Mesenteric fat pad (tissue), 1 donor: Measurements from ENCODE around the gene ADAM11. TPM values are rescaled to one million over a fixed set of nuclear protein-coding genes. Genes with fewer than 3 reads are reported as not detected.
A peak's percentile ranks its signal among the peaks of the same experiment; 100 is the strongest.

ENCODE experiments used
- DNase-seq: peaks from one replicate; pipeline ENCODE4 v3.0.0-alpha.2; 2020; ENCODE audit warnings: low spot score
- total RNA-seq: library from RNA; stranded (reverse); fragmentation: NEBNext Ultra II Directional; extraction: Animal tissue kit (Norgen Biotek cat#: 25700); gene quantifications from one replicate; pipeline ENCODE4 v1.2.1, GENCODE V29; 2021
- donor health status: DM: yes; HTN: yes; CAD: no.

ADAM11 gene
- total RNA-seq, 1 donor from 2014 or later, result 0.67 TPM

DNA sequence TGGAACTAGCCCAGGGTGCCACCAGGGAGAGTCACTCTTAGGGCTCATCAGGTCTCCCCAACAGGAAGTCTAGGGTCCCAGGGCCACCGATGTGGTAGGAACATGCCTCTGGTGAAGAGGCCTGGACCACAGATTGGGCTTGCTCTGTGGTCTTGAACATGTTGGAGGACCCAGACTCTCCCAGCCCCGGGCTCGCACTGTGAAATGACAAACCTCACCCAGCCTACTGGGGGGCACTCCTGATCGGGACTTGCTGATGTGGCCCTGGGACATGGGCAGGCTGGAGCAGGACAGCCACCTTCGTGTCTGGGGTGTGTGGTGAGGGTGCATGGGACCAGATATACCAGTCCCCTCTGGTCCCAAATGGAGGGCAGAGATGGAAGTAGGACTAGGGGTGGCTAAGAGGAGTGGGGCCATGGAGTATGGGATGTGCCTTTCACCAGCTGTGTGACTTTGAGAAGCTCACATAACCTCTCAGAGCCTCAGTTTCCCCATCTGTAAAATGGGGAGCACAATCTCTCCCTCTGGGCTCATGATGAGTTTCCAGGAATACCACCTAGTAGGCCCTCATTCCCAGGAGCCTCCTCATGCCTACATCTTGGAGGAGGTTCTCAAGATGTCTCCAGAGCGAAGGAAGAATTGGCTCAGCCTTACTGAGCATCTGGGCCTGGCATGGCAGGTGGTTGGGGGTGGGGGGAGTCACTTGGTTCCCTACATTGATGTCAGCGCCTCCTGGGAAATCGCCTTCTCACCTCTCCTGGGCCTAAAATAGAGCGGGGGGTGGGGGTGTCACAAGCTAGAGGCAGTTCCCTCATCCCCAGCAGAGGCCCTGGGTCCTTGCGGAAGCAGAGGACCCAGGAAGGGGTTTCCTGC is 1.5 kb upstream of the ADAM11 start:
- peak; percentile 59 for DNase-seq

DNA sequence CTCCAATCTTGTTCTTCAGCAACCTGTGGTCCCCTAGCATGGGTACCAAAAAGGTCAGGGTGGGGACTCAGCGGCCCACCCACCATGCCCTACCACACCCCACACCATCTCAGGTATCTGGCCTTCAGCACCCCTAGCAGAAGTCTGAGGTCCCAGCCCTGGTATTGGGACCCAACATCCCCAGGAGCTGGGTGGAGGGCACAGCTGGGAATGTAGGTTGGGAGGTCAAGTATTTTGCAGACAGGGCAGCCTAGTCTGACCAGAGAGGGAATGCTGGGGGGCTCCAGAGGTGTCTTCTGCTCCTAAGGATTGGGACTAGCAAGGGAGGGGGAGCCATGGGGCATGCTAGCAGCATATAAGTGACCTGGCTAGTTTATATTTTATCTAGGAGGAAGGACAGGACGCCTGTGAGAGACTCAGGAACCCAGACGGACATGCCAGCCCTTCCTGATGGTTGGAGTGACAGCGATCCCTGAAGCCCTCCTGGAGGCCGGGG is 822 bp upstream of the ADAM11 start:
- no peak for DNase-seq

- peak; percentile 82 for DNase-seq
Measured at GRCh38 chr17:44759086-44759915, 513 bp downstream of the ADAM11 start.

GRCh38 chr17:44759916-44760243 is 1.1 kb downstream of the ADAM11 start:
- DNase-seq, result no peak

DNA sequence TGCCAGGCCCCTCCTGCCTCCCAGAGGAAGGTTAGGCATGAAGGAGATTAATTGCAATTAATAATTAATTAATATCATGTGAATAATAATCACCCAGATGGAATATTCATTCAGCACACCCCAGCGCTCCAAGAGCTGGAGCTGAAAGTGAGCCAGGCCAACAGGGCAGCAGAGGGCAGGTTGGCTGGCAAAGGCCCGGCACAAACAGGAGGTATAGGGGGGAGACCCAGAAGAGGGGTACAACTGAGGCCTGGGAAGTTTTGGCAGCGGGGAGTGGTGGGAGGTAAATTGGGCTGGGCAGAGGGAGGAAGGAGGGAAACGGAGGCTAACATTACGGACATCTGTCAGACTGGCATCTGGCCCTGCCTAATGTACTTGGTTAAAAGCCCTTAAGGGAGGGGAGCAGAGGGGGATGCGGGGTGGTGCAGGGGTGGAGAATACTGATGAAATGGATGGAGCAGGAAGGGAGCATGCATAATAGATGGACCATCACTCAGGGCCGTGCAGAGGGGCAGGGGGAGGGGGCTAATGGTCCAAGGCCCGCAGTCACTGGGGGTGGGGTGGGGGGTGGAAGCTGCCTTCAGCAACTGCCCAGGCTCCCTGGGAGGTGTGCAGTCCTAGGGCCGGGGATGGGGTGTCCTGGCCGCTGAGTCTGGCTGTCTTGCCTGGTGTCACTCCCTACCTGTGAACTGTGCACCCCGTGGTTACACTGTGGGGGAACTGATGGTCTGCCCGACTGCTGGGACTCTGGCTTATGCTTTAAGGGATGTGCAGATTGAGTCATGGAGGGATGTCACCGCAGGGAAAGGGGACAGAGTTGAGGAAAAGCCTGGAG is 1.9 kb downstream of the ADAM11 start:
- DNase-seq, result no peak

GRCh38 chr17:44761932-44762810 is 3.4 kb downstream of the ADAM11 start:
- DNase-seq, result no peak

- DNase-seq, result no peak
Measured at GRCh38 chr17:44763170-44763569, 4.4 kb downstream of the ADAM11 start.

- no peak for DNase-seq
Measured at GRCh38 chr17:44765965-44766364, 7.2 kb downstream of the ADAM11 start.

DNA sequence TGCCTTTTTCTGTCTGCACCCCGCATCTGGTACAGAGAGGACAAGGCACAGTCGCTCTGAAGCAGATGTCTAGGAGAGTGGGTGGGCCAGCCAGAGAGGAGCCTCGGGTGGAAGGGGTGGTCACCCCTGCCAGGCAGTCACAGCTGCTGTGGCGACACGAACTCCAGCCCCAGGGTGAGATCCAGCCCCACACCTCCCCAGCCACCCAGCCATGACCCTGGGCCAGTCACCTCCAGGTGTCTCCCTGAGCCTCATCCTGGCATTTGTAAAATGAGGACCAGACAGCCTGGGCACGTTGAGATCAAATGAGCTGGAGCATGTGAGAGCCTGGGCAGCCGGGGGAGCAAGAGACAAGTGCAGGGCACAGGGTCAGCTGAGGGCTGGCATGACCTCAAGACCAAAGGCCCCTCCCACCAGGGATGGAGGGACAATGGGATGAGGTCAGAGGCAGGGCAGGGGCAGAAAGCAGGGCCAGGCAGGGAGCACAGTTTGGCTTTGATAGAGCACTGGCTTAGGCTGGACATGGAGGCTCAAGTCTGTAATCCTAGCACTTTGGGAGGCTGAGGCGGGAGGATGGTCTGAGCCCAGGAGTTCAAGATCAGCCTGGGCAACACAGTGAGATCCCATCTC is 7.7 kb downstream of the ADAM11 start:
- DNase-seq, result no peak

- DNase-seq, result no peak
Measured at GRCh38 chr17:44767493-44767892, 8.7 kb downstream of the ADAM11 start.

GRCh38 chr17:44768505-44769142 is 9.8 kb downstream of the ADAM11 start:
- DNase-seq, result no peak

- no peak for DNase-seq
Measured at GRCh38 chr17:44769230-44769629, 10.4 kb downstream of the ADAM11 start.

DNA sequence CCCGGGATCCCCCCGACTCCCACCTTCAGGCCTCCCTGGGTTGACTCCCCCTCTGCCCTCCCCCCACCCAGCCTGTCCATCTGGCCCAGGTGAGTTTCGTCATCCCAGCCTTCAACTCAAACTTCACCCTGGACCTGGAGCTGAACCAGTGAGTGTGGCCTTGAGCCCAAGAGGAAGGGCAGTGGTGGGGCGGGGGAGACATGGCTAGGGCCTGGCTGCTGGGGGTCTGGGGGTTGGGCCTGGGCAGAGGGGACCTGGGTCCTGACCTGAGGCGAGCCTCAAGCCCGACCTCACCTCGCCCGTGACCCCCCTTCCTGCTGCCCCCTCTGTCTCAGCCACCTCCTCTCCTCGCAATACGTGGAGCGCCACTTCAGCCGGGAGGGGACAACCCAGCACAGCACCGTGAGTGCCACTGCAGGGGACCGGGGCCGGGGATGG is 10.9 kb downstream of the ADAM11 start:
- no peak for DNase-seq

DNA sequence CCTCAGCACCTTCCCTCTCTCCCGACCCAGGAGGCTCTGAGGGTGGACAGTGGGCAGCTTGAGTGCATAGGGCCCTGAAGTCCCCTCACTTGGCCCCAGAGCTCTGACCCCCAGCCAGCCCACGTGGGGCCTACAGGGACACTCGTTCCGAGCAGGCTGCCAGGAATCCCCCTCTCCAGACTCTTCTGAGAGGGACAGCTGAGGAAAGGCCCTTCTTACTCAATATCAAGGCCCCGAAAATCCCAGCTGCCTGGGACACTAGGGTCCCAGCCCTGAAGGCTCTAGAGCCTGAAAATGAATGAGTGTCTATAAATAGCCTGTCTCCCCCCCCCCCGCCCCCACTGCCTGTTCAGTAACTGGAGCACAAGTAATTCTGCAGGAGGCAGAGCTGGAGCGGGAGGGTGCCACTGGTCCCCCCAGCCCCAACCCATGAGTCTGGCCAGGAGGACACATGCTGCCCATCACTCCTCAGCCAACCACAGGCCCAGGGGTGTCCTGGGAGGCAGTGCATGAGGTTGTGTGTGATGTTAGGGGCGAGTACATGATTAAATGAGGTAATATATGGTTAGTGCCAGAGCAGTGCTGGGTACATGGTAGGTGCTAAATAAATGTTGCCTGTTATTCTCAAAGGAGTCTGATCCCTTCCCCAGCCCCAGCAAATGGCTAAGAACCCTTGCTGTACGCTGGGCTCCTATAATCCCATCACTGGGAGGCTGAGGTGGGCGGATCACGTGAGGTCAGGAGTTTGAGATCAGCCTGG is 11.6 kb downstream of the ADAM11 start:
- DNase-seq, result no peak

GRCh38 chr17:44772308-44773045 is 13.7 kb downstream of the ADAM11 start:
- DNase-seq, result no peak

- DNase-seq, result no peak
Measured at GRCh38 chr17:44773140-44773539, 14.4 kb downstream of the ADAM11 start.

DNA sequence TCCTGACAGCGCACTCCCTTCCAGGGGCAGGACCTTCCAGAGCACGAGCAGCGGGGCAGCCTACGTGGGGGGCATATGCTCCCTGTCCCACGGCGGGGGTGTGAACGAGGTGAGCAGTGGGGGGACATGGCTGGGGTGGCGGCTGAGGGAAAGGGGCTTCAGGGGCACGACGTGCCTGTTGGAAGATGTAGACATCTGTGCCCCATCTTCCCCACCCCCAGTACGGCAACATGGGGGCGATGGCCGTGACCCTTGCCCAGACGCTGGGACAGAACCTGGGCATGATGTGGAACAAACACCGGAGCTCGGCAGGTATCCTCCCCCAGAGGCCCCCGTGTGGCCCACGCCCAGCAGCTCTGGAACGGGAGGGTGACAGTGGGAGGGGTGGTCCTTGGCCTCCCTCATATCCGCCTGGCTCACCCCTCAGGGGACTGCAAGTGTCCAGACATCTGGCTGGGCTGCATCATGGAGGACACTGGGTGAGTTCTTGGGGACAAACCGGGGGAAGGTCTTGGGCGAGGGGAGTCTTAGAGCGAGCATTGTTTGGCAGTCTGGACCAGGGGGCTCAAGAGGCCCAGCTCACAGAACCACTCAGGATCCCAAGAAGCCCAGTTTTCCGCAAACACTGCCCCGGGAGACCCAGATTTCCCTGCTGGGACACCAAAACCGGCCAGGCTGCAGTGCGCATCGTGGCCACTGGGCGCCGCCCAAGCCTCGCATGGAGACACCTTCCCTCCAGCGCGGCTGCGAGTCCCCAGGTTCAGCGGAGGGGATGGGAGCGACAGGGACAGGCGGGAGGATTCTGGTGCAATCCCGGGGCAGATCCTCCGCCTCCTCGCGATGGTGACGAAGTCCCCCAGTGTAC is 15.7 kb downstream of the ADAM11 start:
- peak; percentile 96 for DNase-seq
